Measurements from ENCODE around the gene EGR4.

Gene EGR4

GRCh38 chr2:73258913-73259215 is 34.5 kb downstream of the EGR4 start:
- ChIA-PET POLR2A (no interaction called here), CTCF (no interaction called here)
- DNase-seq (ENCODE audit: extremely low spot score) = no peak
- TF ChIP-seq HDGF (IDR thresholded peaks at IDR 0.05; ENCODE audit: borderline replicate concordance) = no peak
- no peak for TF ChIP-seq FOXA1 (IDR thresholded peaks at IDR 0.05)
- no peak for TF ChIP-seq LEF1 (IDR thresholded peaks at IDR 0.05; ENCODE audit: borderline replicate concordance)
- no peak for TF ChIP-seq ZNF384 (IDR thresholded peaks at IDR 0.05)
- no peak for TF ChIP-seq NFRKB (IDR thresholded peaks at IDR 0.05)
- no peak for TF ChIP-seq TARDBP (IDR thresholded peaks at IDR 0.05)
- TF ChIP-seq SP1 (IDR thresholded peaks at IDR 0.05) = no peak
- TF ChIP-seq SUZ12 (IDR thresholded peaks at IDR 0.05) = no peak
- no peak for TF ChIP-seq ELF4 (IDR thresholded peaks at IDR 0.05)
- no peak for TF ChIP-seq ARNT (IDR thresholded peaks at IDR 0.05)
- TF ChIP-seq PKNOX1 (IDR thresholded peaks at IDR 0.05) = no peak
- no peak for TF ChIP-seq L3MBTL2 (conservative IDR thresholded peaks at IDR 0.05)
- no peak for TF ChIP-seq CTBP1 (IDR thresholded peaks at IDR 0.05; ENCODE audit: borderline replicate concordance)
- TF ChIP-seq FOXK2 (IDR thresholded peaks at IDR 0.05) = no peak
- no peak for TF ChIP-seq BHLHE40 (IDR thresholded peaks at IDR 0.05; ENCODE audit: borderline replicate concordance)
- TF ChIP-seq FOXM1 (IDR thresholded peaks at IDR 0.05; ENCODE audit: borderline replicate concordance) = no peak

- POLR2A ChIA-PET = interaction anchor here (1.2 to 1.6 kb wide), 3 partner anchors 20 to 25 kb away, joined by 3 to 6 read pairs (median 3); partner anchors contain the start of genes CCT7 and PRADC1
- TF ChIP-seq FOXK2 (IDR thresholded peaks at IDR 0.05) = no peak
- TF ChIP-seq L3MBTL2 (conservative IDR thresholded peaks at IDR 0.05) = no peak
- no peak for TF ChIP-seq HDGF (IDR thresholded peaks at IDR 0.05; ENCODE audit: borderline replicate concordance)
- TF ChIP-seq SP1 (IDR thresholded peaks at IDR 0.05) = no peak
- no peak for TF ChIP-seq CTBP1 (IDR thresholded peaks at IDR 0.05; ENCODE audit: borderline replicate concordance)
- TF ChIP-seq ZNF384 (IDR thresholded peaks at IDR 0.05) = no peak
- no peak for TF ChIP-seq PKNOX1 (IDR thresholded peaks at IDR 0.05)
- TF ChIP-seq FOXM1 (IDR thresholded peaks at IDR 0.05; ENCODE audit: borderline replicate concordance) = no peak
- TF ChIP-seq NFRKB (IDR thresholded peaks at IDR 0.05) = no peak
- CTCF ChIA-PET = no interaction called here
- no peak for DNase-seq (ENCODE audit: extremely low spot score)
Observed at GRCh38 chr2:73258186-73258912, 35.0 kb downstream of the EGR4 start.

GRCh38 chr2:73257425-73258125 is 35.8 kb downstream of the EGR4 start:
- no peak for DNase-seq (ENCODE audit: extremely low spot score)
- ChIA-PET CTCF (no interaction called here), POLR2A (interaction anchor here (1.2 to 1.6 kb wide), 3 partner anchors 19 to 25 kb away, joined by 3 to 6 read pairs (median 3); partner anchors contain the start of genes CCT7 and PRADC1)
- TF ChIP-seq FOXA1 (IDR thresholded peaks at IDR 0.05) (no peak), LEF1 (IDR thresholded peaks at IDR 0.05; ENCODE audit: borderline replicate concordance) (no peak), FOXM1 (IDR thresholded peaks at IDR 0.05; ENCODE audit: borderline replicate concordance) (no peak), CTBP1 (IDR thresholded peaks at IDR 0.05; ENCODE audit: borderline replicate concordance) (no peak), NFRKB (IDR thresholded peaks at IDR 0.05) (no peak), SP1 (IDR thresholded peaks at IDR 0.05) (no peak), L3MBTL2 (conservative IDR thresholded peaks at IDR 0.05) (no peak), BHLHE40 (IDR thresholded peaks at IDR 0.05; ENCODE audit: borderline replicate concordance) (no peak), SUZ12 (IDR thresholded peaks at IDR 0.05) (no peak), PKNOX1 (IDR thresholded peaks at IDR 0.05) (no peak), HDGF (IDR thresholded peaks at IDR 0.05; ENCODE audit: borderline replicate concordance) (no peak), ARNT (IDR thresholded peaks at IDR 0.05) (no peak), ELF4 (IDR thresholded peaks at IDR 0.05) (no peak), FOXK2 (IDR thresholded peaks at IDR 0.05) (no peak), ZNF384 (IDR thresholded peaks at IDR 0.05) (no peak), TARDBP (IDR thresholded peaks at IDR 0.05) (no peak)

GRCh38 chr2:73257021-73257420 is 36.3 kb downstream of the EGR4 start:
- no peak for TF ChIP-seq NFRKB (IDR thresholded peaks at IDR 0.05)
- no peak for TF ChIP-seq FOXM1 (IDR thresholded peaks at IDR 0.05; ENCODE audit: borderline replicate concordance)
- TF ChIP-seq HDGF (IDR thresholded peaks at IDR 0.05; ENCODE audit: borderline replicate concordance) = no peak
- no peak for TF ChIP-seq SUZ12 (IDR thresholded peaks at IDR 0.05)
- no peak for TF ChIP-seq ARNT (IDR thresholded peaks at IDR 0.05)
- TF ChIP-seq FOXK2 (IDR thresholded peaks at IDR 0.05) = no peak
- no peak for TF ChIP-seq FOXA1 (IDR thresholded peaks at IDR 0.05)
- TF ChIP-seq ZNF384 (IDR thresholded peaks at IDR 0.05) = no peak
- no peak for TF ChIP-seq BHLHE40 (IDR thresholded peaks at IDR 0.05; ENCODE audit: borderline replicate concordance)
- no peak for TF ChIP-seq TARDBP (IDR thresholded peaks at IDR 0.05)
- TF ChIP-seq LEF1 (IDR thresholded peaks at IDR 0.05; ENCODE audit: borderline replicate concordance) = no peak
- TF ChIP-seq SP1 (IDR thresholded peaks at IDR 0.05) = no peak
- TF ChIP-seq ELF4 (IDR thresholded peaks at IDR 0.05) = no peak
- no peak for TF ChIP-seq L3MBTL2 (conservative IDR thresholded peaks at IDR 0.05)
- TF ChIP-seq PKNOX1 (IDR thresholded peaks at IDR 0.05) = no peak
- TF ChIP-seq CTBP1 (IDR thresholded peaks at IDR 0.05; ENCODE audit: borderline replicate concordance) = no peak
- CTCF ChIA-PET = no interaction called here
- POLR2A ChIA-PET = interaction anchor here (1.2 to 1.6 kb wide), 3 partner anchors 18 to 24 kb away, joined by 3 to 6 read pairs (median 3); partner anchors contain the start of genes CCT7 and PRADC1
- no peak for DNase-seq (ENCODE audit: extremely low spot score)

- CTCF ChIA-PET = no interaction called here
- TF ChIP-seq FOXM1 (IDR thresholded peaks at IDR 0.05; ENCODE audit: borderline replicate concordance) = no peak
- no peak for TF ChIP-seq NFRKB (IDR thresholded peaks at IDR 0.05)
- TF ChIP-seq FOXK2 (IDR thresholded peaks at IDR 0.05) = no peak
- no peak for TF ChIP-seq BHLHE40 (IDR thresholded peaks at IDR 0.05; ENCODE audit: borderline replicate concordance)
- no peak for TF ChIP-seq ARNT (IDR thresholded peaks at IDR 0.05)
- TF ChIP-seq SUZ12 (IDR thresholded peaks at IDR 0.05) = no peak
- TF ChIP-seq L3MBTL2 (conservative IDR thresholded peaks at IDR 0.05) = no peak
- TF ChIP-seq FOXA1 (IDR thresholded peaks at IDR 0.05) = no peak
- TF ChIP-seq ZNF384 (IDR thresholded peaks at IDR 0.05) = no peak
- no peak for TF ChIP-seq LEF1 (IDR thresholded peaks at IDR 0.05; ENCODE audit: borderline replicate concordance)
- no peak for TF ChIP-seq PKNOX1 (IDR thresholded peaks at IDR 0.05)
- TF ChIP-seq CTBP1 (IDR thresholded peaks at IDR 0.05; ENCODE audit: borderline replicate concordance) = no peak
- TF ChIP-seq ELF4 (IDR thresholded peaks at IDR 0.05) = no peak
- no peak for TF ChIP-seq SP1 (IDR thresholded peaks at IDR 0.05)
- POLR2A ChIA-PET = interaction anchor here (1.6 kb wide), 1 partner anchor 22 kb away, joined by 6 read pairs; the partner anchor contains the start of gene CCT7
- no peak for DNase-seq (ENCODE audit: extremely low spot score)
Observed at GRCh38 chr2:73256618-73256922, 36.8 kb downstream of the EGR4 start.
